OCI-LY7 (cell line): ENCODE results near the gene DDRGK1.

ENCODE experiments used
- CTCF ChIP-seq: fragments of 200-600 bp; sonication (generic); conservative IDR thresholded peaks from 2 replicates; pipeline ENCODE4 v1.5.1; 2014; ENCODE audit warnings: mild to moderate bottlenecking, antibody characterized with exemption, low read length, moderate library complexity, mixed read lengths
- EZH2phosphoT487 ChIP-seq: fragments of 200-600 bp; sonication (generic); IDR thresholded peaks from 2 replicates; pipeline ENCODE4 v1.6.1; 2018; ENCODE audit warnings: low read depth, borderline replicate concordance, mild to moderate bottlenecking, mixed run types, antibody characterized with exemption, low read length, moderate library complexity, mixed read lengths

- no peak for TF ChIP-seq CTCF
- TF ChIP-seq EZH2phosphoT487: no peak
Measured at GRCh38 chr20:3248167-3248992, 43.9 kb upstream of the DDRGK1 start.
